Activated gamma-delta T cell treated with Interleukin-2 at 50 U/mL for 16 hours (primary cell): Measurements from ENCODE around the gene NME5.

Experiments used
- DNase-seq: peaks from one replicate; pipeline ENCODE4 v3.0.0-alpha.2; 2020

Gene NME5

GRCh38 chr5:138129347-138129746, 9.9 kb downstream of the NME5 start:
- DNase-seq: no peak

- no peak for DNase-seq
These were observed 10.9 kb downstream of the NME5 start for GRCh38 chr5:138128334-138128733.

- DNase-seq: no peak
These were observed 24.0 kb downstream of the NME5 start for GRCh38 chr5:138115254-138115653.

- DNase-seq: no peak
These were observed 27.3 kb downstream of the NME5 start for GRCh38 chr5:138111937-138112336.

GRCh38 chr5:138111181-138111580, 28.0 kb downstream of the NME5 start:
- DNase-seq: no peak

- DNase-seq: no peak
These were observed 28.8 kb downstream of the NME5 start for GRCh38 chr5:138110266-138110963.

- DNase-seq: no peak
These were observed 29.6 kb downstream of the NME5 start for GRCh38 chr5:138109463-138110265.

- DNase-seq: no peak
These were observed 32.0 kb downstream of the NME5 start for GRCh38 chr5:138107213-138107612.

- no peak for DNase-seq
These were observed 33.5 kb downstream of the NME5 start for GRCh38 chr5:138105709-138106108.

GRCh38 chr5:138103319-138103637, 36.0 kb downstream of the NME5 start:
- no peak for DNase-seq

GRCh38 chr5:138102454-138103318, 36.5 kb downstream of the NME5 start:
- no peak for DNase-seq

GRCh38 chr5:138096997-138097828, 42.0 kb downstream of the NME5 start:
- no peak for DNase-seq

- DNase-seq: no peak
These were observed 42.9 kb downstream of the NME5 start for GRCh38 chr5:138096363-138096762.

GRCh38 chr5:138095100-138095907, 43.9 kb downstream of the NME5 start:
- no peak for DNase-seq

GRCh38 chr5:138093036-138093435, 46.2 kb downstream of the NME5 start:
- DNase-seq: no peak

GRCh38 chr5:138092301-138092700, 46.9 kb downstream of the NME5 start:
- no peak for DNase-seq

GRCh38 chr5:138091685-138092084, 47.5 kb downstream of the NME5 start:
- DNase-seq: no peak

GRCh38 chr5:138083702-138084101, 55.5 kb downstream of the NME5 start, which contains the start of gene WNT8A:
WNT8A (plus strand) TSS chr5:138084033; CDS start chr5:138084128, 95 bp downstream.
- no peak for DNase-seq

GRCh38 chr5:138082033-138082432, 57.2 kb downstream of the NME5 start:
- DNase-seq: no peak

GRCh38 chr5:138078006-138078643, 61.1 kb downstream of the NME5 start:
- DNase-seq: no peak

GRCh38 chr5:138077064-138077696, 62.0 kb downstream of the NME5 start:
- DNase-seq: peak; percentile 36
